H9 (cell line): ENCODE measurements around the gene RGL2. TPM values are rescaled to one million over a fixed set of nuclear protein-coding genes. Genes with fewer than 3 reads are reported as not detected.
A peak's percentile ranks its signal among the peaks of the same experiment; 100 is the strongest.

ENCODE experiments used
- DNase-seq: peaks from one replicate; pipeline ENCODE4 v3.0.0-alpha.2; 2017
- H2AFZ ChIP-seq: one replicate; pipeline ENCODE4 v1.6.1; 2013; ENCODE audit warnings: mild to moderate bottlenecking, low read length, control low read depth, moderate library complexity
- H2AK5ac ChIP-seq: 2 replicates; pipeline ENCODE4 v1.6.1; 2013; ENCODE audit warnings: low read length, control low read depth, mixed read lengths; ENCODE audit not compliant: insufficient read length
- H2BK120ac ChIP-seq: one replicate; pipeline ENCODE4 v1.6.1; 2013; ENCODE audit warnings: low read depth, mild to moderate bottlenecking, low read length, control low read depth, inconsistent platforms; ENCODE audit not compliant: poor library complexity, severe bottlenecking
- H2BK12ac ChIP-seq: 2 replicates; pipeline ENCODE4 v1.6.1; 2013; ENCODE audit warnings: low read length, control low read depth, mixed read lengths, low read depth; ENCODE audit not compliant: insufficient read length
- H2BK15ac ChIP-seq: 2 replicates; pipeline ENCODE4 v1.6.1; 2013; ENCODE audit warnings: low read depth, low read length, control low read depth
- H2BK20ac ChIP-seq: one replicate; pipeline ENCODE4 v1.6.1; 2013; ENCODE audit warnings: low read depth, mild to moderate bottlenecking, low read length, control low read depth, inconsistent platforms; ENCODE audit not compliant: poor library complexity, severe bottlenecking
- H2BK5ac ChIP-seq: 2 replicates; pipeline ENCODE4 v1.6.1; 2013; ENCODE audit warnings: low read length, control low read depth, mixed read lengths; ENCODE audit not compliant: insufficient read length
- H3K14ac ChIP-seq: 2 replicates; pipeline ENCODE4 v1.6.1; 2013; ENCODE audit warnings: low read length, control low read depth; ENCODE audit not compliant: insufficient read depth
- H3K18ac ChIP-seq: 2 replicates; pipeline ENCODE4 v1.6.1; 2013; ENCODE audit warnings: low read depth, mild to moderate bottlenecking, mixed read lengths, low read length, control low read depth; ENCODE audit not compliant: insufficient read length
- H3K23ac ChIP-seq: 2 replicates; pipeline ENCODE4 v1.6.1; 2013; ENCODE audit warnings: low read length, control low read depth, mixed read lengths, low read depth; ENCODE audit not compliant: insufficient read length
- H3K23me2 ChIP-seq: 2 replicates; pipeline ENCODE4 v1.6.1; 2013; ENCODE audit warnings: low read depth, mild to moderate bottlenecking, mixed read lengths, low read length, control low read depth; ENCODE audit not compliant: insufficient read length, poor library complexity, severe bottlenecking
- H3K27ac ChIP-seq: 2 replicates; pipeline ENCODE4 v1.5.1; 2013; ENCODE audit warnings: low read length, control low read depth, mixed read lengths, low read depth; ENCODE audit not compliant: insufficient read length
- H3K27me3 ChIP-seq: 2 replicates; pipeline ENCODE4 v1.6.1; 2013; ENCODE audit warnings: low read length, control low read depth, inconsistent platforms; ENCODE audit not compliant: insufficient read depth
- H3K4ac ChIP-seq: 2 replicates; pipeline ENCODE4 v1.6.1; 2013; ENCODE audit warnings: low read depth, mild to moderate bottlenecking, control low read depth, inconsistent platforms, low read length, moderate library complexity
- H3K4me1 ChIP-seq: 2 replicates; pipeline ENCODE4 v1.6.1; 2013; ENCODE audit warnings: low read length, control low read depth, inconsistent platforms; ENCODE audit not compliant: insufficient read depth
- H3K4me2 ChIP-seq: 2 replicates; pipeline ENCODE4 v1.6.1; 2013; ENCODE audit warnings: low read length, control low read depth, mixed read lengths; ENCODE audit not compliant: insufficient read length, insufficient read depth
- H3K56ac ChIP-seq: 2 replicates; pipeline ENCODE4 v1.6.1; 2013; ENCODE audit warnings: low read depth, mild to moderate bottlenecking, mixed read lengths, low read length, control low read depth; ENCODE audit not compliant: insufficient read length
- H3K79me1 ChIP-seq: 2 replicates; pipeline ENCODE4 v1.6.1; 2013; ENCODE audit warnings: low read depth, mild to moderate bottlenecking, moderate library complexity, low read length, control low read depth, inconsistent platforms; ENCODE audit not compliant: insufficient read depth, poor library complexity, severe bottlenecking
- H3K79me2 ChIP-seq: 2 replicates; pipeline ENCODE4 v1.6.1; 2013; ENCODE audit warnings: low read length, control low read depth, inconsistent platforms; ENCODE audit not compliant: insufficient read depth
- H3K9ac ChIP-seq: 2 replicates; pipeline ENCODE4 v1.6.1; 2013; ENCODE audit warnings: low read length, control low read depth, mixed read lengths; ENCODE audit not compliant: insufficient read length; ENCODE audit errors: extremely low read depth
- H3K9me3 ChIP-seq: one replicate; pipeline ENCODE4 v1.6.1; 2013; ENCODE audit warnings: low read depth, low read length, inconsistent platforms; ENCODE audit not compliant: control insufficient read depth
- H3T11ph ChIP-seq: one replicate; pipeline ENCODE4 v1.6.1; 2013; ENCODE audit warnings: mild to moderate bottlenecking, low read length, control low read depth, inconsistent platforms
- H4K20me1 ChIP-seq: one replicate; pipeline ENCODE4 v1.6.1; 2013; ENCODE audit not compliant: control insufficient read depth, insufficient read length, insufficient read depth
- H4K5ac ChIP-seq: 2 replicates; pipeline ENCODE4 v1.6.1; 2013; ENCODE audit warnings: low read depth, mild to moderate bottlenecking, mixed read lengths, low read length, control low read depth; ENCODE audit not compliant: insufficient read length
- H4K8ac ChIP-seq: replicated peaks from 2 replicates; pipeline ENCODE4 v1.6.1; 2013; ENCODE audit warnings: low read length, control low read depth, mixed read lengths, low read depth; ENCODE audit not compliant: insufficient read length
- H4K91ac ChIP-seq: 2 replicates; pipeline ENCODE4 v1.6.1; 2013; ENCODE audit warnings: low read depth, mild to moderate bottlenecking, moderate library complexity, mixed read lengths, low read length, control low read depth; ENCODE audit not compliant: insufficient read length
- H3K27ac Mint-ChIP-seq, 3 experiments: 2 replicates in 2 of 3; 3 replicates in 1 of 3; pipeline ENCODE4 v1.8.0; 2020 to 2021; ENCODE audit warnings: mixed read lengths in 3 of 3, mild to moderate bottlenecking in 1 of 3, moderate library complexity in 1 of 3
- H3K27me3 Mint-ChIP-seq: 2 replicates; pipeline ENCODE4 v1.8.0; 2021; ENCODE audit warnings: low read depth, mild to moderate bottlenecking, moderate library complexity, mixed read lengths
- H3K36me3 Mint-ChIP-seq, 3 experiments: 2 replicates in 2 of 3; 3 replicates in 1 of 3; pipeline ENCODE4 v1.8.0; 2020 to 2021; ENCODE audit warnings: low read depth in 3 of 3, mixed read lengths in 3 of 3; ENCODE audit not compliant: insufficient read depth in 1 of 3
- H3K4me1 Mint-ChIP-seq, 2 experiments: 2 replicates each; pipeline ENCODE4 v1.8.0; 2020; ENCODE audit warnings: mixed read lengths in 2 of 2
- H3K4me3 Mint-ChIP-seq, 2 experiments: 2 replicates in 1 of 2; 3 replicates in 1 of 2; pipeline ENCODE4 v1.8.0; 2020 to 2021; ENCODE audit warnings: mild to moderate bottlenecking in 2 of 2, mixed read lengths in 2 of 2, moderate library complexity in 1 of 2
- H3K9me3 Mint-ChIP-seq, 2 experiments: 2 replicates in 1 of 2; 3 replicates in 1 of 2; pipeline ENCODE4 v1.8.0; 2020; ENCODE audit warnings: mild to moderate bottlenecking in 2 of 2, mixed read lengths in 2 of 2, moderate library complexity in 1 of 2
- CTCF ChIP-seq: fragments of 200-600 bp; sonication (generic); conservative IDR thresholded peaks from 3 replicates; pipeline ENCODE4 v1.8.0; 2021; ENCODE audit warnings: antibody characterized with exemption, mild to moderate bottlenecking
- WGBS: extraction: QIAGEN DNeasy Blood & Tissue Kit; methylation state at CpG from one replicate; pipeline ENCODE4 v1.1.7; 2013; ENCODE audit warnings: missing lambda C conversion rate, low lambda C conversion rate, mixed read lengths; ENCODE audit not compliant: insufficient read length; ENCODE audit errors: extremely low coverage; 5-methylcytosine and 5-hydroxymethylcytosine counted together
- total RNA-seq: library from RNA; stranded (reverse); gene quantifications from 2 replicates; pipeline ENCODE4 v1.2.1, GENCODE V29; 2021

RGL2 gene
- total RNA-seq, 1 experiment from 2014 or later, result 74.3 TPM

GRCh38 chr6:33317669-33318425 is 19.1 kb upstream of the RGL2 start, which contains the start of gene ZBTB22:
Gene ZBTB22 (minus strand): TSS chr6:33317744. CDS start chr6:33316916, 828 bp downstream.
- no peak for TF ChIP-seq CTCF
- peaks cover 56 to 63% of the 10 kb centered on the region in 2 experiments for H3K4me1 Mint-ChIP-seq

More at GRCh38 chr6:33317669-33318425, 19.1 kb upstream of the RGL2 start, which contains the start of gene ZBTB22:
- no peaks in the 10 kb centered on the region for H3K27me3 Mint-ChIP-seq
- H3K27ac Mint-ChIP-seq, result peak within 1 kb of the TSS; percentile 99
- H3K9ac ChIP-seq, result peak within 1 kb of the TSS; percentile 57
- H3K79me2 ChIP-seq, result peaks cover 8% of the 10 kb centered on the region; the same call in 1 of the 2 replicates
- peak within 1 kb of the TSS; percentile 51 for H2AFZ ChIP-seq
- no peak within 1 kb of the TSS for H2AK5ac ChIP-seq
- peak within 1 kb of the TSS; percentile 88 for H3K27ac ChIP-seq
- H2BK15ac ChIP-seq, result no peak within 1 kb of the TSS
- H2BK5ac ChIP-seq, result no peak within 1 kb of the TSS
- peak within 1 kb of the TSS; percentile 94 for H3K14ac ChIP-seq
- no peak within 1 kb of the TSS for H4K5ac ChIP-seq
- H3K18ac ChIP-seq, result peak within 1 kb of the TSS; percentile 91
- H3K79me1 ChIP-seq, result peaks cover 7% of the 10 kb centered on the region
- H3K9me3 Mint-ChIP-seq, result peaks cover 0 to 3% of the 10 kb centered on the region in 2 experiments; a peak in 2 of 5 replicates
- no peak within 1 kb of the TSS for H3T11ph ChIP-seq
- no peak within 1 kb of the TSS for H3K4ac ChIP-seq
- H3K36me3 Mint-ChIP-seq, result peaks cover 28 to 47% (median 42%) of the 10 kb centered on the region in 3 experiments
- no peak within 1 kb of the TSS for H2BK12ac ChIP-seq
- H3K4me1 ChIP-seq, result peaks cover 5% of the 10 kb centered on the region; the same call in 1 of the 2 replicates
- peak; percentile 98 for DNase-seq
- no peak within 1 kb of the TSS for H4K8ac ChIP-seq
- no peaks in the 10 kb centered on the region for H3K27me3 ChIP-seq
- whole genome bisulfite sequencing, result no CpG with 5 or more reads among the region's 44 CpGs
- H4K91ac ChIP-seq, result no peak within 1 kb of the TSS
- H4K20me1 ChIP-seq, result no peaks in the 10 kb centered on the region
- no peak within 1 kb of the TSS for H3K23ac ChIP-seq
- no peak within 1 kb of the TSS for H3K56ac ChIP-seq
- H2BK20ac ChIP-seq, result no peak within 1 kb of the TSS
- H3K9me3 ChIP-seq, result no peaks in the 10 kb centered on the region
- peaks cover 31% of the 10 kb centered on the region for H3K23me2 ChIP-seq
- peak within 1 kb of the TSS; percentile 94 to 98 for H3K4me3 Mint-ChIP-seq
- H3K4me2 ChIP-seq, result peak within 1 kb of the TSS; percentile 71
- H2BK120ac ChIP-seq, result no peak within 1 kb of the TSS
